Urinary bladder (tissue), 4 donors: ENCODE data around the gene EXOC6B. TPM values are rescaled to one million over a fixed set of nuclear protein-coding genes. Genes with fewer than 3 reads are reported as not detected.

ENCODE experiments used
- DNase-seq: peaks from one replicate; pipeline ENCODE4 v3.0.0-alpha.2; 2015; ENCODE audit errors: extremely low spot score
- H3K27ac ChIP-seq: one replicate; pipeline ENCODE4 v1.5.1; 2013; ENCODE audit warnings: low read depth, mild to moderate bottlenecking, moderate library complexity
- H3K36me3 ChIP-seq: one replicate; pipeline ENCODE4 v1.6.1; 2013; ENCODE audit warnings: mild to moderate bottlenecking, moderate library complexity; ENCODE audit not compliant: insufficient read depth
- H3K4me1 ChIP-seq: one replicate; pipeline ENCODE4 v1.6.1; 2013; ENCODE audit warnings: mild to moderate bottlenecking, moderate library complexity; ENCODE audit not compliant: insufficient read depth
- H3K4me3 ChIP-seq: one replicate; pipeline ENCODE4 v1.5.1; 2013; ENCODE audit warnings: low read depth, low read length
- WGBS: extraction: QIAGEN DNeasy Blood & Tissue Kit; methylation state at CpG from one replicate; pipeline ENCODE4 v1.1.7; 2013; 5-methylcytosine and 5-hydroxymethylcytosine counted together
- polyA plus RNA-seq: library from polyadenylated mRNA; stranded (reverse); fragments of 200-250 nt; gene quantifications from one replicate; pipeline ENCODE4 v1.2.3, GENCODE V29; 2013
- total RNA-seq: library from RNA; depleted of rRNA; stranded (reverse); fragments of >200 nt; gene quantifications from one replicate; pipeline ENCODE4 v1.2.3, GENCODE V29; 2014
- donor health status: healthy with polysubstance abuse.
- donor health status: healthy.

Gene EXOC6B
- total and polyA plus RNA-seq, 2 donors = 14.5 to 47.6 TPM

DNA sequence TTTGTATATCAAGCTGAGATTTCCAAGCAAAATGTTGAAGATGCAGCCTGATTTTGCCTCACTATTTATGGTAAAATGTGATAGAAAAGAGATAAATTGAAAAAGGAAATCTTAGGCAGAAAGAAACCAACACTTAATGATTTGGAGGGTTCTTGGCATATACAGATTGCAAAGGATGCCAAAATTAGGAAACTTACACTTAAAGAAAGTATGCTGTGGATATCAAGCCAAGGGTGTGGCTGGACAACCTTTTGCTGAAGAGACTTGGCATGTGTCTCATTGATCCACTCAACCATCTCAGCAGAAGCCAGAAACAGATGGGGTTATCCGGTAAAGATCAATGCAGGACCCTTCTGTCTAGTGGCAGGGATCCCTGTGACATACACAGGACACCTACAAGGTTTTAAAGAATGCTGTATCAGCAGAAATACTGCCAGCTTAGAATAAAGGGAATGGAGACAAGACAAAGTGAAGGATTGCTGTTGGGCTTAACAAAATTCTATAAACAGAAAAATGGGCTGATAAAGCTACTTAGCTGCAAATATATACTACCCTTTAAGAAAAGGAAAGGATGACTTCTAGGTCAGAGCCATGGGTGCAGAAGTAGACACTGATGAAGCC lies 570.9 kb downstream of the EXOC6B start:
- Histone ChIP-seq H3K4me1 (no peaks in the 10 kb centered on the region), H3K27ac (no peak overlapping the region), H3K36me3 (no peaks in the 10 kb centered on the region), H3K4me3 (no peak overlapping the region)
- 80% methylated on average over 1 of the region's 1 CpG for WGBS
- no peak for DNase-seq

DNA sequence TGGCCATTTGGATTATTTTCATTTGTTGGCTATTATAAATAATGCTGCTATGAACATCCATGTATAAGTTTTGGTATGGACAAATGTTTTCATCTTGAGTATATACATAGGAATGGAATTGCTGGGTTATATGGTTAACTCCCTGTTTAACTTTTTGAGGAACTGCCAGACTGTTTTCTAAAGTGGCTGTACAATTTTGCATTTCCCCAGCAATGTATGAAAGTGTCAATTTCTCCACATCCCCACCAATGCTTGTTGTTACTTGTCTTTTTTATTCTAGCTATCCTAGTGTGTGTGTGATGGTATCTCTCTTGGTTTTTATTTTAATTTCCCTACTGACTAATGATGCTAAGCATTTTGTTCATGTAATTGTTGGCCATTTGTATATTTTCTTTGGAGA lies 587.5 kb downstream of the EXOC6B start:
- DNase-seq = no peak
- Histone ChIP-seq H3K27ac (no peak overlapping the region), H3K4me3 (no peak overlapping the region), H3K4me1 (no peaks in the 10 kb centered on the region), H3K36me3 (no peaks in the 10 kb centered on the region)

DNA sequence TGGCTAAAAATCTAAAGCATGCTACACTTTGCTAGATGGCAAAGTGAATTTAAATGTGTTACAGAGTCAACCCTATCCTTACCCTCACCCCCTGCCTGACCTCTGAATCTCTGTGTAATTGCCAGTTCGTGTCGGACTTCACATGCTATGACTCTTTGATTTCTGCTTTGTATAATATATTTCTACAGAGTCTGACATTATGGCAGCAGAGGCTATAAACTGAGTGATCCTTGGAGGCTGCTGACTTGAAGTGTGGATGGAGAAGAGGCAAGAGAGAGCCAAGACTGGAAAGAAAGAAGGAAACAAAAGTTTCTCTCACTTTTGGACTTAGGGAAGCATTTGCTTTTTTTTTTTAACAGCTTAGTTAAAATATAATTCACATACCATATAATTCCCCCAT lies 588.3 kb downstream of the EXOC6B start:
- H3K36me3 ChIP-seq = no peaks in the 10 kb centered on the region
- H3K27ac ChIP-seq = no peak overlapping the region
- H3K4me1 ChIP-seq = no peaks in the 10 kb centered on the region
- WGBS = 46% methylated on average over 2 of the region's 2 CpGs
- H3K4me3 ChIP-seq = no peak overlapping the region
- DNase-seq = no peak

DNA sequence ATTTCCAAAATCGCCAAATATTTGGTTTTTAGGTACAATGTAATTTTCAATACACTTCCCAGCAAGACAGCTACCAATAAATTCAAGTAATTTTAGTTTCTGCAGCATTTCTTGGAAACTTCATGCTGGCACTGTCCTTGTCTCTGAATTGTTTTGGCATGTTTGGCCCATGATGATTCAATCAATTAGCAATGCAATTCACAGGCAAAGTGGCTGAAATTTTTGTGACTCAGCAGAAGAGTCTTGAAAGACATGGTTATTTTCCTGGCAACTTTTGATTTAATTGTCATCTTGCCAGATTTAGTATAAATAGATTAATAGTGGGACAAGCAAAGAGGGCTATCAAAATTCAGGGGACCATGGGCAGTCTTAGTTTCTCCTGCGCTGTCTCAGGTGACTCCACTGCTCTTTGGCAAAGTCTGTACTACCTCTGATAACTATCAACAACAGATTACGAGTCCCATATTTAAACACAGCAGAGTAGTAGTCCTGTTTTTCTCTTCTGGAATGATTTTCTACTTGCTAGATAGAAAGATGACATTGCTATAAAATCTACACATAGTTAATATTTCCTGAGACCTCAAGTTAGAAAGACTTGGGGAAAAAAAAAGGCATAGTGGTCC lies 589.3 kb downstream of the EXOC6B start:
- no peak for DNase-seq
- no peaks in the 10 kb centered on the region for H3K36me3 ChIP-seq
- 74% methylated on average over 3 of the region's 3 CpGs for WGBS
- H3K4me1 ChIP-seq = no peaks in the 10 kb centered on the region
- no peak overlapping the region for H3K27ac ChIP-seq
- H3K4me3 ChIP-seq = no peak overlapping the region

DNA sequence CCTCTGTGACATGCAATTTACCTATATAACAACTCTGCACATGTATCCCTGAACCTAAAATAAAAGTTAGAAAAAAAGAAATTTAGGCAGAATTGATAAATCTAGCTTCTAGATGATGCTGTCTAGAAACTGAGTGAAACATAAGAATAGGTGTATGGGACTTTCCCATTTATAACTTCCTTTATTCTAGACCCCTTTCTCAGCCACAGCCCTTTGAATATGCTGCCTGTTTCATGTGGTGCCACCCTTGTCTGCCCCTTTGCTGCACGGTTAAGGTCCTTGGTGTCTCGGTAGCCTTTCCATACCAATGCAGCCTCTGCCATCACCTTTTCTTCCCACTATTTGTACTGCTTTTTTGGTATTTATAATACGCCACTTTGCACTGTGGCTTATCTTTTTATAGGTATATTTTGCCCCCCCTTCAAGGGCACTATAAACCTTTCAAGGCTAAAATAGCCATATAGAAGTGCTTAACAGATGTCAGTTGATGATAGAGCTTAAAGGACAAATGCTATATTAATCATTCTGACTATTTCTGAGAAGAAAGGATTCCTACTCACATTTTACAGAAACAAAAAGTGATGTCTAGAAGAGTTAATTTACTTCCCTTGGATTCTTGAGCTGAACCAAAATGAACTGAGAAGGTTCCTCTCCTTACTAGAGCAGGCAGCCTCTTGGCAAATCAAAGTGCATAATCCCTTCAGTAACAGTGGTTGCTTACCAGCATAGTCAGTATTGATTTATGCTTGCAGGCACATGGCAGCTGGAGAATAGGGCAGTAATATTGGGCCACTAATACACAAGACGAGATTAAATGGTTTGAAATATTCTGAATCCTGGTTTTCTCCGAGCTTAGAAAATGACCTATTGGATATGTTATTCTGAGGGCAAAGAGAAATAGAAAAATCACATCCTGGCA lies 590.1 kb downstream of the EXOC6B start:
- no peak for DNase-seq
- Histone ChIP-seq H3K4me1 (no peaks in the 10 kb centered on the region), H3K4me3 (no peak overlapping the region), H3K27ac (no peak overlapping the region), H3K36me3 (no peaks in the 10 kb centered on the region)
- 89% methylated on average over 5 of the region's 5 CpGs for WGBS

DNA sequence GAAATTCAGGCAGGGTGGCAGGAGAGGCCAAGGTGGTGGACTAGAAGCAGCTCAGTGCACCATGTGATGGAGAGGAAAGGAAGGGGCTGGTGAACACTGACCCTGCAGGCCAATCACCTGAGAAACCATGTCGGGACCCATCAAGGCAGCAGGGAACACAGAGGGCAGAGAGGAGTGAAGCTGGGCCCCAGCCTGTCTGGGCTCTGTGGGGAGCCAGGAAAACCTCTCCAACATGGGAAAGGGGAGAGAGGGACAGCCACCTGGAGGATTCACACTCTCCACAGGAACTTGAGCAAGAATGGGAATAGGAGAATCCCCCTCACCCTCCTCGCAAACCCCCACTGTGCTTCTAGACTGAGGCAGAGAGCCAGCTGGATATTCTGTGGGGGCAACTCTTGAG lies 592.6 kb downstream of the EXOC6B start:
- 91% methylated on average over 2 of the region's 2 CpGs for WGBS
- Histone ChIP-seq H3K36me3 (no peaks in the 10 kb centered on the region), H3K4me1 (no peaks in the 10 kb centered on the region), H3K27ac (no peak overlapping the region), H3K4me3 (no peak overlapping the region)
- no peak for DNase-seq

DNA sequence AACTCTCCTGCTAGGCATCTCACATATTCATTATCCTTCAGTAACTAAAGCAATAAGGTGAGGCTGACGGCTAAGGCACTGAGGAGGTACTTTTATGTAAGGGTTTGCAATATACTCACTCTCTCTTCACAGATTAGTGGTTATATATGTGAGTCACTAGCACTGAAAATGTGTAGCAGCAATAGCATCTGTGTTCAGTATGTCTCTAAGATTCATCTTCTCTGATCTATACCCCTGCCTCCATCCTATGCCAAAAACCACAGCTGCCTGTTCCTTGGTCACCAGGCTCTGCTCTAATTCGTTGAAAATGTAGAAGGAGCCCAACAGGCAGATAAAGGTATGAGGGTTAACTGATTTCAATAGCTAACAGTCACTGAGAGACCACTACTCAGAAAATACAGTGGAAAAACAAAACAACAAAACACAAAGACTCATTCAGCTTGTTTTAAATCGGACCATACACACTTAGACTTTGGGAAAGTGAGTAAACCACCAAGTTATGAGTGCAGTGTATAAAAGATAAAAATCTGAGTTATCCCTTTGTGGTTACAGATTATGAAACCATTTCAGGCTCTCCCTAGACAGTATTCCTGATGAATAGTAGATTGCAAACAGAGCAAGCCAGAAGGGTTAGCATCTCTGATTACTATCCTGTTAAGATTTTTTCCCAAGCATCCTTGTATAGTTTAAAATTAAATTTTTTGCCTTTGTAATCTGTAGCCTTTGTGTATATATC lies 602.8 kb downstream of the EXOC6B start:
- Histone ChIP-seq H3K4me1 (no peaks in the 10 kb centered on the region), H3K27ac (no peak overlapping the region), H3K4me3 (no peak overlapping the region), H3K36me3 (no peaks in the 10 kb centered on the region)
- no peak for DNase-seq
- WGBS = 63% methylated on average over 3 of the region's 3 CpGs

DNA sequence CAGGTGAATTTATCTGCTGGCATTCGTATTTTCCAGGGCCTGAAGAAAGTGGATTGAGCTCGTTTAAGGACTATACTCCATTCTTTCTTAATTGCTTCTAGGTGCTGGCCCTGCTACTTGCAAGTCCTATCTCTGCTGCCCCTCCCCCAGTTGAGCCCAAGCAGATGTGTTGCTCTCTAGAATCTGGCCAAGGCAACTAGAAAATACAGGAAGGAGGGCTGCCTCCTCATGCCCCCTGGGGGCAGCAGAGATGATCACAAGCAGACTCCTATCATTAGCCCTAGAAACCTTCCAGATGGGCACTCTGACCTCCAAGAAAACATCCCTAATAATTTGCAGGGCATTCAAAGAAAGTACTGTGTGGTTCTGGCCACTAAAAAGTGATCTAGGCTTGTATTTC lies 605.7 kb downstream of the EXOC6B start:
- H3K36me3 ChIP-seq = no peaks in the 10 kb centered on the region
- no peak overlapping the region for H3K4me3 ChIP-seq
- H3K4me1 ChIP-seq = no peaks in the 10 kb centered on the region
- WGBS = 64% methylated on average over 2 of the region's 2 CpGs
- no peak overlapping the region for H3K27ac ChIP-seq
- DNase-seq = no peak

DNA sequence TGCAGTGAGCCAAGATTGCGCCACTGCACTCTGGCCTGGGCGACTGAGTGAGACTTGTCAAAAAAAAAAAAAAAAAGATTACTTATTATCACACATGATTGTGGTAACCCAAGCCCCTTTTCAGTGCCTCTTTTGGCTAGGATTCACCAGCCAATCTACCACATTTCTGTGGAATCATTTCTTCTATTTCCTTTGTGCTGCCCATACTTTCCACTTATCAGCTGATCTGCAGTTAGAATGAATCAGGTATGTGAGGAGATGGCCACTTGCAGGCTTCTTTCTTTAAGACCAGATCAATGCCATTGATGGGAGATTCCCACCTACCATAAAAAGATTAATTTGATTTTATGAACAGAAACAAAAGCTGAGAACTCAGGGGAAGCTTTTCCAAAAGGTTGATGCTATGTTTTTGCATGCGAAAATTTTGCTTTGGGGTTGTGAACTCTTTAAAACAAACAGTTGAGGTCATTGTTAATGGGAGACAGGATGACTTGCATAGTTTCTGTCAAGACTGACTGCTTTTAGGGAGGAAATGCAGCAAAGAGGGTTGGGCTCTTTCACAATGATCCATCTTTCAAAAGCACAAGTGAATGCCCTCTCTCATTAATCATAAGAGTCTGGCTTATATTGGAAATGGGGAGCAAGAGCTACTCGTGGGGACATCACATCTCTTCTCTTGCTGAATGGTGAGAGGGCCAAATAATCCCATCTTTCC lies 611.2 kb downstream of the EXOC6B start:
- WGBS = 68% methylated on average over 4 of the region's 4 CpGs
- no peaks in the 10 kb centered on the region for H3K4me1 ChIP-seq
- H3K4me3 ChIP-seq = no peak overlapping the region
- H3K36me3 ChIP-seq = no peaks in the 10 kb centered on the region
- DNase-seq = no peak
- H3K27ac ChIP-seq = no peak overlapping the region

DNA sequence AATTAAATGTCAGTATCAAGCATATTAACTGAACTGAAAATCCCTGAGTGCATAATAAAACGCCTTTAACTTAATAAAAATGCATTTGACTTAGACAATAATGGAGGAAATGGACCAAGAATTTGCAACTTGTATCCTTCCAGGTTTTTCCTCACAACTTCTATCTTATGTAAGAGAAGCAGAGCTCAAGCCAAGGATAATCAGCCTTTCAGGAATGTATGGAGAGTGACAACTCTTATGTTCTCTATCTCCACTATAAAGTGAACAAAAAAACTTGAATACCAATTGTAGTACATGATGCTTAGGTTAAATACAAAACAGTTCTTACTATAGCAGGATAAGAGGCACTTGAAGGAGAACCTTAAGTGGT lies 613.4 kb downstream of the EXOC6B start:
- Histone ChIP-seq H3K36me3 (no peaks in the 10 kb centered on the region), H3K4me1 (no peaks in the 10 kb centered on the region), H3K4me3 (no peak overlapping the region), H3K27ac (no peak overlapping the region)
- no peak for DNase-seq
- 67% methylated on average over 1 of the region's 1 CpG for WGBS

DNA sequence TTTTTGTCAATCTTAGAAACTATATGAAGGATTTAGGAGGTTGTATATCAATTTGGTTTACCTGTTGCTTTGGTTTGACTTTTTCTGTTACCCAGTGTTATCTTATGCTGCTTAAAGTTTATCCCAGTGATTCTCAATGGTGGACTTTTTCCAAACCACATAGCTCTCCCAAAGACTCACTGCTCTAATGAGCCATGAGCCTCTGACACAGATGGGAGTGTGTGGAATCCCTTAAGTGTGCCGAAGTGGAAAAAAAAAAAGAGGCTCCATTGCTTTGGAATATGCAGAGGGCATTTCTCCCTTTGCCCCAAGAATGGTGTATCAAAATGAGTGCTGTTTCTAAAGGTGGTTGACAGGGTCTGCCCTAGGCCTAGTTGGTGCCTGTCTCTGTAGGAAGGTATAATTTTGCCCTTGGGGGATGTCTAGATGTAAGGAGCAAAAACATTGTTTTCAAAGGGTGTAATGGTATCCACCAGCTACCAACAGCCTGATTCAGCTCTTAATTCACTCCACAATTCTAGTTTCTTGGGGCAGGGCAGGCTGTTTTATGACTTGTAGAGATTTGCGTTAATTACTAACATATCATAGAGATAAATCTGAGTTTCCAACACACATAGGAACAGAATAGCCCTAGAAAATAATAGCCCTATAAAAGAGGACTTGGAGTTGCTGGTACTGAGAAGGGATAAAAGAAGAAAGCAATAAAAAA lies 613.9 kb downstream of the EXOC6B start:
- H3K4me3 ChIP-seq = no peak overlapping the region
- no peaks in the 10 kb centered on the region for H3K4me1 ChIP-seq
- H3K36me3 ChIP-seq = no peaks in the 10 kb centered on the region
- H3K27ac ChIP-seq = no peak overlapping the region
- DNase-seq = no peak
- 85% methylated on average over 2 of the region's 2 CpGs for WGBS

DNA sequence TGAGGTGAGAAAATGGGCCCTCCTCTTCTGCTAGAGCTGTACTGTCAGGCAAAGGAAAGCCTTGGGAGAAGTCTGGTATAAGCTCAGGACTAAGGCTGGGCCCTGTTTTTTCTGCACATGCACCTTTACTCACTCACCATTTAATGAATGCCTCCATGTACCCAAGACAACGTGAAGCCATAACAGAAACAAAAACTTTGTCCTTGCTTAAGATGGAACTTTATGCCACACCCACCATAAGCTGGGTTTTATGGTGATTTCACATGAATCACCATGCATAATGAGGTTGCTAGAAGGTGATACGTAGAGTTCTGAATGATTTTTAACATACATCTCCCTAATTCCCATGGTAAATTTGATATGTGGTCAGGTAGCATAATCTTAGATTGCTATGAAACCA lies 614.5 kb downstream of the EXOC6B start:
- WGBS = 88% methylated on average over 2 of the region's 2 CpGs
- DNase-seq = no peak
- Histone ChIP-seq H3K4me1 (no peaks in the 10 kb centered on the region), H3K4me3 (no peak overlapping the region), H3K36me3 (no peaks in the 10 kb centered on the region), H3K27ac (no peak overlapping the region)

DNA sequence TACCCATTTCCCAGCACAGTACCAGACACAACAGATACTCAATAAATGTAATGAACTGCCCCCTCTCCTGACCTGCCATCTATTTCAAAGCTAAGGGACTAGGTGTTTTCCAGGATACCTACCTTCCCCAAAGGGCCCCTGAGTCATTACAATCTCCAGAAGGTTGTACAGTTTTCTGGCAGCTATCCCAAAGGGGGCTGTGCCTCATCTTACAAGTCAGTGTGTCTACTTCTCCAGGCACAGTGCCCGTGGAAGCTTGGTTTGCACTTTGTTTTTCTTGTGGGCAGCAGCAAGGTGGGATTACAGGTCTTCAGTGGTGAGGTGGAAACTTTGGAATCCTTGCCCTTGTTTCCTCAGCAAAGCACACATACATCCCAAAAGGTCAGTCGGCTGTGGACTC lies 615.4 kb downstream of the EXOC6B start:
- Histone ChIP-seq H3K36me3 (no peaks in the 10 kb centered on the region), H3K4me1 (no peaks in the 10 kb centered on the region), H3K27ac (no peak overlapping the region), H3K4me3 (no peak overlapping the region)
- 70% methylated on average over 2 of the region's 2 CpGs for WGBS
- DNase-seq = no peak
